GM21360 (cell line): ENCODE measurements around the gene NHSL2.

Experiments used
- ATAC-seq: cut with Tn5 transposase; IDR thresholded peaks from one replicate; pipeline ENCODE4 v1.9.1; 2021; ENCODE audit warnings: mild to moderate bottlenecking, moderate library complexity; ENCODE audit not compliant: unreplicated experiment

The NHSL2 gene

DNA sequence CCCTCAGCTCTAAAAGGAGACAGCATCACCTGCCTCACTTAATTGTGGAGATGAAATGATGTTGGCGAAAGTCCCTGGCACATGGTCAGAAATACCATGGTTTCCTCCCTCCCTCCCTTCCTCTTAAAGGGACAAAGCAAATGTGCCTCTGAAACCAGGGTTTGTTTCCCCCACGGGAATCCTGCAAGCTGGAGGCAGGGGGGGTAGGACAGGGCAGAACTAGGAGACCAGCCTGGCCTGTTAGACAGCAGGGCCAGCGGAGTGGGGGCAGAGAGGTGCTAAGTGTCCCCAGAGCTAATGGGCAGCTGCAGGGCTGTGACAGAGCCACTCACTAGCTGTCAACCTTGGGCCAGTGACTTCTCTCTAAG, 215.4 kb downstream of the NHSL2 start:
- no peak for ATAC-seq

DNA sequence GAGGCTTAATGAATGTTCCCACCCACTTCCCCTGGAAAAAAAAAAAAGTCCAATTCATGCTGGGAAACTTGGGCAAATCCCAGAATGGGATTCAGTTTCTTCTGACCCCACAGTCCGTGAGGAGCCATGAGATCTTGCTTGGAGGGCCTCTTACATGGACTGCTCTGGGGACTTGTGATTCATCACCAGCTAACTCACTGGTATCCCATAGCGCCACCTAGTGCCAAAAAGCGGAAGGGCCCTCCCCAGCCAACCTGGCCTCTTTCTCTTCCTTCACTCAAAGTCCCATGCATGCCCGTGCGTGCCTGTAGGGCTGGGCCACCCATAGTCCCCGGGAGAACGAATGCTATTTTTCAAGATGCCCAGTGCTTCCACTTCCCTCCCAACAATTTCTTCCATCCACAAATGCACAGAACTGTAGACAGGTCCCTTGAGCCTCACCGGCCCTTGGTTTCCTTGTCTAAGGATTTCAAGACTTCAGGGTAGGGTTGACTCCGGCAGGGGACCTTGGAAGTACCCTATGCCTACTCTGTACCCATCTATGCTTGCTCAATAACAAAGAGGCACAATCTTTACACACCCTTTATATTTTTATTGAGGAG, 216.0 kb downstream of the NHSL2 start:
- peak; percentile 60 for ATAC-seq

DNA sequence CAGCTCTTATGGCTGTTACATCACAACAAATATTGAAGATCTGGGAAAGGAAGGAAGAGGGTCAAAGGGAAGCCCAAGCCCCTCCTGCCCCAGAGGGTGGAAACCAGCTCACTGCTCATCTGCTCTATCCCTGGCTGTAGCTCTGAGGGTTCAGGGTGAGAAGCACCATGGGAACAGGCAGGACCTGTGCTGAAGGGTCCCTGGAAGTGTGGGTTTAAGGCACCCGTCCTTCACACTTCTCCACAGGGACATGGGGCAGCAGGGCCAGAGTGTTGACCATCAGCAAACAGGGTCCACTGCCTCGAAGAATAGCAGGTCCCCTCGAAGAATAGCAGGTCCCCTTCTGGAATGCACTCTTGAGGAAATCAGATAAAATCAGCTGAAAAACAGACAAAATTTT, 216.7 kb downstream of the NHSL2 start:
- no peak for ATAC-seq

- no peak for ATAC-seq
Measured at GRCh38 chrX:72128183-72128834, 217.7 kb downstream of the NHSL2 start.

- no peak for ATAC-seq
Measured at GRCh38 chrX:72128881-72129280, 218.2 kb downstream of the NHSL2 start.

DNA sequence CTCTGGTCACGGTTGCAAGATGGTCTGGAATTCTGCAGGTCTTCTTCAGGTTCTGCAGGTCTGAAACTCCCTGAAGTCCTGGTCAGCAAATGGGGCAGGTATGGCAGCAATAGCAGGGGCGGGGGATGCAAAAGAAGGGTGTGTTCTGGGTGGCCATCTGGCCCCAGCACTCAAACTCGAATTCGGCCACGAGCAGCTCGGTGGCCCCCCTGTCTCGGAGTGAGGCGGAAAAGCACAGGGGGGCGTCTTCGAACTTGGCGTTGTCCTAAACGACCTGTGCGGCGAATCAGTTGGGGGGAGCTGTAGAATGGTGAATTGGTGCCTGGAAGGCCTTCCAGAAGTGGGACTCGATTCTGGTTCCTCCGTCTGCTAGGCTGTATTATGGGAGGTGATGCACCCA, 219.0 kb downstream of the NHSL2 start:
- no peak for ATAC-seq

GRCh38 chrX:72130156-72130761, 219.6 kb downstream of the NHSL2 start:
- ATAC-seq = no peak

DNA sequence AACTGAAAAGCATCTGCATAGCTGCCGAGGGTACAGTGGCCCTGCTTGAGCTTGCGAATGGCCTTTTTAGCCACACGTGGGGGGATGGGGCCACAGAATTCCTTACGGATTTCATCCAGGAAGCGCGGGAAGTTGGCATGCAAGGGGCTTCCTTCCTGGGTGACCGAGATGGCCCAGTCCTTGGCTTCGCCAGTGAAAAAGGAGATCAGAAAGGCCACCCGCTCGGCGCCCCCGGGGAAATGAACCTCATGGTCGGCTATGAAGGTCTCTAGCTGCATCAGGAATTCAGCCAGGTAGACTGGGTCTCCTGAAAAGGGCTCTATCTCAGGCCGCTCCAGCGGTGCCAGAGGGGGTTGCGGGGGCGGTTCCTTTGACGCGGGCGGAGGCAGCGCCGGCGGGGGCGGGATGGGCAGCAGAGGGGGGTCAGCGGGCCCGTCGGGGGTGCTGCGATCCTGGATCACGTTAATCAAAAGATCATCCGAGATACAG, 220.2 kb downstream of the NHSL2 start:
- no peak for ATAC-seq

DNA sequence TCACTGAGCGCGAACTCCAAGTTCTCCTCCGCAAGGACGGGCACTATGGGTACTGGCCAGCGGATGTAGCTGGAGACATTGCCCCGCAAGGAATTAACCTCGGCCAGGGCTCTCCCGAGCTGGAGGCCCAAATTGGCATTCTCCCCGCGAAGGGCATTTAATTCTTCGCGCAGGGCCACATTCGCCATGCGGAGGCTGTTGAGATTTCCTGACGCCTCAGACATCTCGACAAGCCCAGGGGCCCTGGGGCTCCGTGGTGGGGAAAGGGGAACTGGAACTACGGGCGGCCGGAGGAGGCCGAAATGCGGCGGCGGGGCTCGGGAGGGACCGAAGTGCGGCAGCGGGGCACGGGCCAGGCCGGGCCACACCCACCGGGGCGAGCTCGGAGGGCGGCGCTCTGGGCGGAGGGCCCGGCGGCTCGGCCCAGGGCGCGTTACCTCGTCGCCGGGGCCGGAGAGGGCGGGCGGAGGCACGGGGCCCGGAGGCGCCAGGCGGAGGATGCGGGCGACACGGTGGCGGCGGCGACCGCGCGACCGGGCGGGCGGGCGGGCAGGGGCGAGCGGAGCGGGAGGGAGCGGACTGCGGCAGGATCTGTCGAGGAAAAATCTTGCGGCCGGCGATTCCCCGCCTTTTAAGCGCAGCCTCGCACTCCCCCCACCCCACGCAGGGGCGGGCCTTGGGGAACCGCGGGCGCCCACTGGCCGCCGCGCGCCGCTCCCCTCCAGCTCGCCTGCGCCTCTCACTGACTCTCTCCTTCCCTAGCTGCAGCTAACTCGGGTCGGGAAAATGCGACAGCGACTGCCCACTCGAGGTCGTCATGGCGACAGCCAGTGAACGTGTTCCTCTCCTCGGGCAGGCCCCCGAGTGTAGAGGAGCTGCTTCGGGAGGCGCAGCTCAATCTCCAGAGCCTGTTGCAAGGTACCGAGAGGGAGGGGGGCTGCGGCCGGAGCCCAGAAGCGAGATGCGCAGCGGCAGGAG, 221.0 kb downstream of the NHSL2 start, which contains the start of gene RTL5:
TSS of gene RTL5 (minus strand) at position 599 of the 978 bp plus-strand sequence.
- ATAC-seq = peak; percentile 54

GRCh38 chrX:72132456-72132855, 221.8 kb downstream of the NHSL2 start:
- ATAC-seq = no peak

DNA sequence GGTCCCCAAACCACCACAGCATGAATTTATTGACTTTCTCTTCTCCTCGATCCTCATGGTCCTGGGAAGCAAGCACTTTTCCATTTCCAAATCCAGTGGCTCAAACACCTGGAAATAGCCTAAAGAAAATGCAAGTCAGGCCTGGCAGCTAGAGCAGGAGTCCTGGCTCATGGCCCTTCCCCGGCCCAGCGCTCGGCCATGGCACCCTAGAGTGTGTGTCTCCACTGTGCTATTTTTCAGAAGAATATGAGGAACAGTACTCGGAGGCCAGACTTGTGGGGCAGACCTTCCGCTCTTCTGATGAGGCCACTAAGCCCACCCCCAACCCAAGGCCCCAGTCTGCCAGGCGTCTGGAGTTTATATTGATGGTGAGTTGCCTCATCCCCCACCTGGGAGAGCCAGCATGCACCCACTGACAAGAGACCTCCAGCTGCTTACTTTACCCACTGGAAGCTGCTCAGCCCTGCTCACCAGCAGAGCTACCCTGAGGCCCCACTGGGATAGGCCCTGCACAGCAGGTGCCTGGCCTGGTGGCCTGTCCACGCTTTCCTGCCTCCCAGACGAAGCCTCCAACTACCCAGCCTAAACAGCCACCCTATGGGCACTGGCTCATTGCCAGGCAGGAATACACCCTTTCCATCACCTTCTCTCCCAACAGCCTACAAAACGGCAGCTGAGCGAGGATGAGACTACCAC, 223.4 kb downstream of the NHSL2 start:
- no peak for ATAC-seq

DNA sequence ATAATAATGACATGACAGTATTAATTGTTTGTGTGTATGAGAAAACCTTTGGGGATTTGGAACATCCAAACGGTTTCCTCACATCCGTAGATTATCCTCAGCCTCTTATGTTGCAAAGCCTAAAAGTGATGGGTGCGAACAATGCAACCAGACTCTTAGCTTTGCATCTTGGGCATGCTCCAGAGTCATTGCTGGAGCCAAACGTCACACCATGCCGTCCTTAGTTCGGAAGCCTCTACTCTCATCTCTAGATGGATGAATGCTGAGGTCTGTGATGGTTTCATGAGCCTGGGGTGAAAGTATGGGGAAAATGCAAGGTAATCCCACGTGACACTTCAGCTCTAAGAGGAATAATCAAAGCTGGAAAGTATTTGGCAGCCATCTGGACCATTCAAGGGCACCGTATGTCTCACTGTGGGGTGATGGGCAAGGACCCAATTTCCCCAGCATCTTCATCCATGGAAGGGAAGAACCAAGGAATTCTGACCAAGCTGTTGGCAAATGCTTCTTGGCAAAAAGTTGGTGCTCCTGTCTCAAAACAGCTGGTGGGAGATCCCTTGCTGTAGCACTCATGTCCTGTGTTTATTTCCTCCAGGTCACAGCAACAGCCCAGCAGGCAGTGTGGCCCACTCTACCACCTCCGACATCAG, 227.3 kb downstream of the NHSL2 start:
- ATAC-seq = no peak

DNA sequence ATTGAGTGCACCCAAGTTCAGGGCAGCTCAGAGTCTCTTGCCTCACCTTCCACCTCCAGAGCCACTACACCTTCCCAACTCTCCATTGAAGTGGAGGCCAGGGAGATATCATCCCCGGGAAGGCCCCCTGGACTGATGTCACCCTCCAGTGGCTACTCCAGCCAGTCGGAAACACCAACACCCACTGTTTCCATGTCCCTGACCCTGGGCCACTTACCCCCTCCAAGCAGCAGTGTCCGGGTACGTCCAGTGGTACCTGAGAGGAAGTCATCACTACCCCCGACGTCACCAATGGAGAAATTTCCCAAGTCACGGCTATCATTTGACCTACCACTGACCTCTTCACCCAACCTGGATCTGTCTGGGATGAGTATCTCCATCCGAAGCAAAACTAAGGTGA, 228.9 kb downstream of the NHSL2 start:
- ATAC-seq = no peak

DNA sequence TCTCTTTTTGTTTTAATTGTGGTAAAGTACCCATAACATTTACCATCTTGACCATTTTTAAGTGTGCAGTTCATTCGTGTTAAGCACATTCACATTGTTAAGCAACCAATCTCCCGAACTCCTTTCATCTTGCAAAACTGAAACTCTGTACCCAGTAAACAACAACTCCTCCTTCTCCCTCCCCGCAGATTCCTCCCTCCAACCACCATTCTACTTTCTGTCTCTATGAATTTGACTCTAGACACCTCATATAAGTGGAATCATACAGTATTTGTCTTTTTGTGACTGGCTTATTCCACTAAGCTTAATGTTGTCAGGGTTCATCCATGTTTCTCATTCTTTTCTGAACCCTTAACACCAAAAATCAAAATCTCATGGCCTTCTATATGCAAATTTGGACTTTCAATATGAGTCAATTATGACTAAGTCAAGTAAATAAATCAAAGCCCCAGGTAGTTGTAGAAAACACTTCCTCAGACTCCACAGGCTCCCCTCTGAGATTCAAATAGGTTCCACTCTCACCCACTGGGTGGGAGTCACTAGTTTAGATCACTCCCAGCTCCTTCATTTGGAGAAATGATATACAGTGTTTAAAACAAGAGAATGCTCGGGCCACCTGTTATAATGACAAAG, 230.8 kb downstream of the NHSL2 start:
- ATAC-seq = peak; percentile 74

GRCh38 chrX:72142094-72142793, 231.6 kb downstream of the NHSL2 start:
- ATAC-seq = no peak

- no peak for ATAC-seq
Measured at GRCh38 chrX:72142794-72143608, 232.4 kb downstream of the NHSL2 start.

GRCh38 chrX:72143609-72143907, 232.9 kb downstream of the NHSL2 start:
- ATAC-seq = no peak

- no peak for ATAC-seq
Measured at GRCh38 chrX:72145181-72145580, 234.5 kb downstream of the NHSL2 start.
